Heart right ventricle (tissue), 16 donors: Measurements from ENCODE around the gene EVC. TPM values are rescaled to one million over a fixed set of nuclear protein-coding genes. Genes with fewer than 3 reads are reported as not detected.

ENCODE experiments used
- ATAC-seq, 8 donors: fragments of 200-7000 bp; cut with Tn5 transposase; one replicate each; pipeline ENCODE4 v1.9.1; 2020; ENCODE audit warnings: mild to moderate bottlenecking in 8 of 8, moderate library complexity in 8 of 8, moderate number of reproducible peaks in 1 of 8
- DNase-seq, 2 donors: peaks; one replicate each; pipeline ENCODE4 v3.0.0-alpha.2; 2020
- H3K27ac ChIP-seq, 10 donors: fragments of 200-600 bp; sonication (generic) in 2 of 10; one replicate each; pipeline versions ENCODE4 v1.5.0 to v1.8.0; 2020 to 2022; ENCODE audit warnings: mild to moderate bottlenecking in 3 of 10
- H3K27me3 ChIP-seq, 7 donors: fragments of 200-600 bp; one replicate each; pipeline ENCODE4 v1.8.0; 2021 to 2022; ENCODE audit warnings: mild to moderate bottlenecking in 2 of 7
- H3K36me3 ChIP-seq, 9 donors: fragments of 200-600 bp; sonication (generic) in 1 of 9; one replicate each; pipeline versions ENCODE4 v1.5.0 to v1.8.0; 2020 to 2022; ENCODE audit warnings: mild to moderate bottlenecking in 2 of 9
- H3K4me1 ChIP-seq, 9 donors: fragments of 200-600 bp; sonication (generic) in 1 of 9; one replicate each; pipeline versions ENCODE4 v1.5.0 to v1.8.0; 2020 to 2022; ENCODE audit warnings: mild to moderate bottlenecking in 4 of 9
- H3K4me3 ChIP-seq, 10 donors: fragments of 200-600 bp; sonication (generic) in 2 of 10; one replicate each; pipeline versions ENCODE4 v1.5.0 to v1.8.0; 2020 to 2022; ENCODE audit warnings: mild to moderate bottlenecking in 7 of 10, moderate library complexity in 2 of 10
- H3K9me3 ChIP-seq, 11 donors: fragments of 200-600 bp in 10 of 11; sonication (generic) in 2 of 11; one replicate each; pipeline versions ENCODE4 v1.5.0 to v1.8.0; 2013 to 2022; ENCODE audit warnings: mild to moderate bottlenecking in 2 of 11, control low read depth in 1 of 11, moderate library complexity in 1 of 11
- WGBS, 2 donors: extraction: QIAGEN DNeasy Blood & Tissue Kit; methylation state at CpG; one replicate each; pipeline ENCODE4 v1.1.7; 2013; ENCODE audit warnings: inconsistent platforms in 1 of 2; 5-methylcytosine and 5-hydroxymethylcytosine counted together
- intact Hi-C, 10 donors: fragments of 100-400 bp; cut with DNase I; formaldehyde crosslinking; loops; one replicate each; pipeline versions ENCODE4 v1.11.1 to v1.14.2; 2022
- polyA plus RNA-seq, 2 donors: library from polyadenylated mRNA; stranded (reverse); fragments of 200-250 nt; gene quantifications; one replicate each; pipeline ENCODE4 v1.2.3, GENCODE V29; 2013
- total RNA-seq, 10 donors: library from RNA; stranded (reverse); fragmentation: NEBNext Ultra II Directional in 3 of 10; extraction: Animal tissue kit (Norgen Biotek cat#: 25700) in 3 of 10; gene quantifications; one replicate each; pipeline versions ENCODE4 v1.2.1 to v1.2.4, GENCODE V29; 2021 to 2023
- TF ChIP-seq, protein P1 (sequence below), 9 donors: fragments of 200-600 bp; sonication (generic) in 2 of 9; IDR thresholded peaks; one replicate each; pipeline versions ENCODE4 v1.5.0 to v1.8.0; 2021 to 2022; ENCODE audit warnings: antibody characterized with exemption in 9 of 9, mild to moderate bottlenecking in 5 of 9, moderate library complexity in 1 of 9
- donor health status: Arrhythmogenic right ventricular cardiomyopathy.
- donor health status: ischemic (EF 13 %, LVEDD 7.1; RV severe dilation, severe dysfunction).
- donor health status: healthy with polysubstance abuse.
- donor health status: DM: no; HTN: yes; CAD: no.
- donor health status: DM: no; HTN: no; CAD: no.
- donor health status: ischemic (EF 25% LVEDD 6.9; RV normal size, moderate dysfunction).
- donor health status: ischemic (EF 25% LVEDD 5.7; RV mildly dilated, moderate dysfunction).
- donor health status: healthy.
- donor health status: DM: yes; HTN: yes; CAD: no.
- donor health status: Ischemic cardiomyopathy.
- donor health status: ischemic (EF 35%, LVEDD 5.7; RV mildly dilated, moderate dysfunction).
- donor health status: nonischemic (EF 11% LVEDD 7.7; RV severe dilation, severe dysfunction).
- donor health status: DM: yes; HTN: yes; CAD: no.
- donor health status: PGD.
- donor health status: ischemic (EF 29% LVEDD 5.4; RV normal size, mild dysfunction).
- donor health status: nonischemic (EF 23%, LVEDD 6.1; RV moderate dilation, normal function).

Gene EVC
- total and polyA plus RNA-seq, 12 donors = 0.97 to 7.5 (median 4.8) TPM

DNA sequence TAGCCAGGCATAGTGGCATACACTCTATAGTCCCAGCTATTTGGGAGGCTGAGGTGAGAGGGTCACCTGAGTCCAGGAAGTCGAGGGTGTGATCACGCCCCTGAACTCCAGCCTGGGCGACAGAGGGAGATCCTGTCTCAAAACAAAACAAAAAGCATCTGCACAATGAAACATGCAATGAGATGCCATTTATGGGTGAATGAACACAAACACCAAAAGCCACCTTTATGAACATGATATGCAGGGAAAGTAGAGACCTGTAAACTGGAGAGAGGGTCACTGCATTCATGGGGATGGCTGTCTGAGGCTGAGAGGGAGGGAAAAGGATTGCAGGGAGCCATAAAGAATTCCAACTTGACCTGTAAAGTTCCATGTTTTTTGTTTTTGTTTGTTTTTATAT lies 70.7 kb downstream of the EVC start:
- peaks cover 0 to 19% (median 0%) of the 10 kb centered on the region in 9 donors for H3K36me3 ChIP-seq
- TF ChIP-seq, protein P1, sequence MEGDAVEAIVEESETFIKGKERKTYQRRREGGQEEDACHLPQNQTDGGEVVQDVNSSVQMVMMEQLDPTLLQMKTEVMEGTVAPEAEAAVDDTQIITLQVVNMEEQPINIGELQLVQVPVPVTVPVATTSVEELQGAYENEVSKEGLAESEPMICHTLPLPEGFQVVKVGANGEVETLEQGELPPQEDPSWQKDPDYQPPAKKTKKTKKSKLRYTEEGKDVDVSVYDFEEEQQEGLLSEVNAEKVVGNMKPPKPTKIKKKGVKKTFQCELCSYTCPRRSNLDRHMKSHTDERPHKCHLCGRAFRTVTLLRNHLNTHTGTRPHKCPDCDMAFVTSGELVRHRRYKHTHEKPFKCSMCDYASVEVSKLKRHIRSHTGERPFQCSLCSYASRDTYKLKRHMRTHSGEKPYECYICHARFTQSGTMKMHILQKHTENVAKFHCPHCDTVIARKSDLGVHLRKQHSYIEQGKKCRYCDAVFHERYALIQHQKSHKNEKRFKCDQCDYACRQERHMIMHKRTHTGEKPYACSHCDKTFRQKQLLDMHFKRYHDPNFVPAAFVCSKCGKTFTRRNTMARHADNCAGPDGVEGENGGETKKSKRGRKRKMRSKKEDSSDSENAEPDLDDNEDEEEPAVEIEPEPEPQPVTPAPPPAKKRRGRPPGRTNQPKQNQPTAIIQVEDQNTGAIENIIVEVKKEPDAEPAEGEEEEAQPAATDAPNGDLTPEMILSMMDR (IDR thresholded peaks at IDR 0.05) = no peak
- H3K27me3 ChIP-seq = no peaks in the 10 kb centered on the region
- intact Hi-C loops = loop anchor here in 1 of 10 donors (10.0 kb wide), 1 partner anchor 1297 kb away; no protein-coding TSS in a partner anchor
- no peak overlapping the region for H3K27ac ChIP-seq
- peaks cover 0 to 7% (median 0%) of the 10 kb centered on the region in 9 donors for H3K4me1 ChIP-seq
- no peak overlapping the region for H3K4me3 ChIP-seq
- DNase-seq (no peak), ATAC-seq (no peak)
- WGBS, 2 donors = 92 to 93% methylated on average over 3 of the region's 3 CpGs
- peaks cover 0 to 16% (median 8%) of the 10 kb centered on the region in 11 donors for H3K9me3 ChIP-seq

DNA sequence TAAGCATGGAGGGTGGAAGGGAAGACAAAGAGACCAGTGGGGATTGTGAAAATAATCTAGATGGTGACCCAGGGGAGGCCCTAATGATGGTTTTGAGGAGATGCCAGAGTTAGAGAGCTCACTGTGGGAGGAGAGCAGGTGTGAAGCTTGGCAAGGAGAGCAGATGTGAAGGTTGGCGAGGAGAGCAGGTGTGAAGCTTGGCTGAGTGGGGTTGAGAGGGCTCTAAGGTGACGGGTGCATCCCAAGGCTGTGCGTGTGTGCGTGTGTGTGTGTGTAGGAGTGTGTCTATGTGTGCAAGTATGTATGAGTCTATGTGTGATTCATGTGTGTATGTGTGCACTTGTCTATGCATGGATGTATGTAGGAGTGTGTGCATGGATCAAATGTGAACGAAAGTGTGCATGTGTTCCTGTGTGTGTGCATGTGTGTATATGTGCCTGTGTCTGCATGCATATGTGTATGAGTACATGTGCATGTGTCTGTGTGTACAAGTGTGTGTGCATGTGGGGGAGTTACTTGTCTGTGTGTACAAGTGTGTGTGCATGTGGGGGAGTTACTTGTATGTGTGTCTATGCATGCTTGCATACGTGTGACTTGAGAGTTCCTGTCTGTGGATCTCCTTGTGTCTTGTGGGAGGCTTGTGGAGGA lies 72.0 kb downstream of the EVC start:
- DNase-seq (no peak), ATAC-seq (no peak)
- Histone ChIP-seq H3K9me3 (peaks cover 0 to 5% (median 0%) of the 10 kb centered on the region in 11 donors), H3K4me1 (peaks cover 0 to 7% (median 0%) of the 10 kb centered on the region in 9 donors), H3K36me3 (peaks cover 0 to 14% (median 0%) of the 10 kb centered on the region in 9 donors), H3K27me3 (no peaks in the 10 kb centered on the region), H3K27ac (no peak overlapping the region), H3K4me3 (no peak overlapping the region)
- TF ChIP-seq, protein P1 (IDR thresholded peaks at IDR 0.05) = no peak
- intact Hi-C loops = loop anchor here in 1 of 10 donors (10.0 kb wide), 1 partner anchor 1298 kb away; no protein-coding TSS in a partner anchor
- WGBS, 2 donors = 91 to 94% methylated on average over 6 of the region's 6 CpGs

DNA sequence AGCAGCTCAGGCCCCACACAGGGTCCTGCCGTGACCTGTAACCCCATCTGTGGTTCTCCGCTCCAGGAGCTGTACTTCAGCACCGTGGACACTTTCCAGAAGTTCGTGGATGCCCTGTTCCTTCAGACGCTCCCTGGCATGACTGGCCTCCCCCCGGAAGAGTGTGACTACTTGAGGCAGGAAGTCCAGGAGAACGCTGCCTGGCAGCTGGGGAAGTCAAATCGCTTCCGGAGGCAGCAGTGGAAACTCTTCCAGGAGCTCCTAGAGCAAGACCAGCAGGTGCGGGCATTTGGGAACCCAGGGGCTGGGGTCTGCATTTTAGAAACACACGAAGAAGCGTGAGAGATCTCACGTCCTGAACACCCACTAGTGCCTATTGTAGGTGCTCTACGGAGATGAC lies 72.5 kb downstream of the EVC start:
- TF ChIP-seq, protein P1 (IDR thresholded peaks at IDR 0.05) = no peak
- intact Hi-C loops = loop anchor here in 1 of 10 donors (10.0 kb wide), 1 partner anchor 1299 kb away; no protein-coding TSS in a partner anchor
- Histone ChIP-seq H3K27me3 (no peaks in the 10 kb centered on the region), H3K27ac (no peak overlapping the region), H3K36me3 (peaks cover 0 to 19% (median 0%) of the 10 kb centered on the region in 9 donors), H3K4me1 (peaks cover 0 to 7% (median 0%) of the 10 kb centered on the region in 9 donors), H3K4me3 (no peak overlapping the region), H3K9me3 (peaks cover 0 to 2% (median 0%) of the 10 kb centered on the region in 11 donors)
- WGBS, 2 donors = 81 to 84% methylated on average over 14 of the region's 14 CpGs
- no peak for DNase-seq
- no peak for ATAC-seq

DNA sequence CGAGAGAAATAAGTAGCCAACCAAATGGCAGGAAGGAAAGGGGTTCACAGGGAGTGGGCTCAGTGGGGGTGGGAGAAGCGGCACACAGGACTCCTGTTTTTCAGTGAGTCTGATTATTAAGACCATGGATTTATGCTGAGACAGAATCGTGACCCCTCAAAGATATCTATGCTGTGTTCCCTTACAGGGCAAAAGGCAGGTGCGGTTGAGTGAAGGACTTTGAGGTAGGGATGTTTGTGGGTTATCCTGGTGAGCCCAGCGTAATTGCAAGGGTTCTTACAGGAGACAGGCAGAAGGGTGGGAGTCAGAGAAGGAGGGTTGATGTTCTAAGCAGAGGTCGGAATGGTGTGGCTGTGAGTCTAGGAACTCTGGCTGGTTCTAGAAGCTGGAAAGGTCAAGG lies 73.0 kb downstream of the EVC start:
- no peaks in the 10 kb centered on the region for H3K9me3 ChIP-seq
- no peak overlapping the region for H3K27ac ChIP-seq
- TF ChIP-seq, protein P1 (IDR thresholded peaks at IDR 0.05) = no peak
- ATAC-seq (no peak), DNase-seq (no peak)
- no peaks in the 10 kb centered on the region for H3K27me3 ChIP-seq
- intact Hi-C loops = loop anchor here in 1 of 10 donors (10.0 kb wide), 1 partner anchor 1299 kb away; no protein-coding TSS in a partner anchor
- peaks cover 0 to 7% (median 0%) of the 10 kb centered on the region in 9 donors for H3K4me1 ChIP-seq
- 87 to 88% methylated on average over 6 of the region's 6 CpGs for WGBS, 2 donors
- H3K36me3 ChIP-seq = peaks cover 0 to 19% (median 0%) of the 10 kb centered on the region in 9 donors
- H3K4me3 ChIP-seq = no peak overlapping the region
